GM12875 (cell line): Measurements from ENCODE around the gene TMEM141.

Experiments
- H3K4me3 ChIP-seq: one replicate; pipeline ENCODE4 v1.5.1; 2011; ENCODE audit warnings: low read depth, low read length, control low read depth
- TF ChIP-seq, protein P1 (sequence below): IDR thresholded peaks from 2 replicates; pipeline ENCODE4 v1.5.1; 2011; ENCODE audit warnings: low read depth, mild to moderate bottlenecking, control low read depth, inconsistent platforms, low read length, moderate library complexity, borderline replicate concordance; ENCODE audit not compliant: insufficient read depth

The TMEM141 gene

DNA sequence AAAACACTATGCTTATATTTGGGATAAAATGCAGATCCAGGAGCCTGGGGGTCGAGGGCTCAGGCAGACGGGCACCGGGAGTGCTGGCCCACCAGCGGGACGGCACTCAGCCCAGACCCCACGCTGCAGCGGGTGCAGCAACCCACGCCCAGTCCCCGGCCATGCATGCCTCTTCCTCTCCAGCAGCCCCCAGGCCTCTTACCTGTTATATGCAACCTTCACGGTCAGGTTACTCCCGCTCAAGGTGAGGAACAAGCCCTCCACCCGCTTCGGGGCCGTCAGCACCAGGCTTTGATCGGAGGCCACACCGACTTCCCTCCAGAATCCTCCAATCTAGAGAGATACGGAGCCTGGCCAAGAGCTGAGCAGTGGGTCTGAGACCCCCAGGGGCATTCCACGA is 34.3 kb upstream of the TMEM141 start:
- H3K4me3 ChIP-seq, result no peak overlapping the region
- TF ChIP-seq, protein P1, sequence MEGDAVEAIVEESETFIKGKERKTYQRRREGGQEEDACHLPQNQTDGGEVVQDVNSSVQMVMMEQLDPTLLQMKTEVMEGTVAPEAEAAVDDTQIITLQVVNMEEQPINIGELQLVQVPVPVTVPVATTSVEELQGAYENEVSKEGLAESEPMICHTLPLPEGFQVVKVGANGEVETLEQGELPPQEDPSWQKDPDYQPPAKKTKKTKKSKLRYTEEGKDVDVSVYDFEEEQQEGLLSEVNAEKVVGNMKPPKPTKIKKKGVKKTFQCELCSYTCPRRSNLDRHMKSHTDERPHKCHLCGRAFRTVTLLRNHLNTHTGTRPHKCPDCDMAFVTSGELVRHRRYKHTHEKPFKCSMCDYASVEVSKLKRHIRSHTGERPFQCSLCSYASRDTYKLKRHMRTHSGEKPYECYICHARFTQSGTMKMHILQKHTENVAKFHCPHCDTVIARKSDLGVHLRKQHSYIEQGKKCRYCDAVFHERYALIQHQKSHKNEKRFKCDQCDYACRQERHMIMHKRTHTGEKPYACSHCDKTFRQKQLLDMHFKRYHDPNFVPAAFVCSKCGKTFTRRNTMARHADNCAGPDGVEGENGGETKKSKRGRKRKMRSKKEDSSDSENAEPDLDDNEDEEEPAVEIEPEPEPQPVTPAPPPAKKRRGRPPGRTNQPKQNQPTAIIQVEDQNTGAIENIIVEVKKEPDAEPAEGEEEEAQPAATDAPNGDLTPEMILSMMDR, result no peak

DNA sequence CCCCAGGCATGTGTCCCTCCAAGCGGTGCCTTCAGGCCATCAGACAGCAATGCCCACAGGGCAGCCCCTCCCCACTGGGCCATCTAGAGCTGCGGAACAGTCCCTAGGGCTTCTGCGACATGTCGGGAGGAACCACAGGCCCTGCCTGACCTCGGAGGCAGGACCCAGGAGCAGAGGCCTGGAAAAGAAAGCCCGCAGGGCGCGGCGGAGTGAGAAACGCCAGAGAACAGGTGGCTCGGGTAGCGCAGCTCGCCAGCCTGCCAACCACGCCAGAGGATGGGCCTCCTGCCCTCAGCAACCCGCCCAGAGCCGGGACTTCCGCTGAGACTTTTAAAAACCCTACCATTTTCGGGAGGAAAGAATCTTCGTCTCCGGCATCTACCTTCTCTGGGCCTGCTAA is 33.8 kb upstream of the TMEM141 start:
- no peak overlapping the region for H3K4me3 ChIP-seq
- TF ChIP-seq, protein P1, result no peak

DNA sequence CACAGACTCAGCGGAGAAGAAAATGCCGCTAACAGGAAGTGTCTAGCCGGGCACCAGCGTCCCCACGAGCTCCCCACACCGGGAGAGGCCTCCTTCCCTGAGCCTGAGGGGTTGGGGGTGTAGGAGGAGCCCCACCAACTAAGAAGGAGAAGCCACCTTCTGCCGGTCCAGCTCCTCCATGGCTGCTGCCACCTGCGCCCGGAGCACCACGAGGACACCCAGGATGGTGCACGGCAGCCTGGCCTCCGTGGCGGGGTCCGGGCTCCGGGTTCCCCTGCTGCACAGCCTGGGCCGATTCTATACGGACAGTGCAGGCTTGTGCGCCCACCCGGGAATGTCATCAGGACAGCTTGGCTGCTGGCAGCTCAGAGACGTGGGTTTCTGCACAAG is 33.4 kb upstream of the TMEM141 start:
- H3K4me3 ChIP-seq, result no peak overlapping the region
- TF ChIP-seq, protein P1, result no peak

DNA sequence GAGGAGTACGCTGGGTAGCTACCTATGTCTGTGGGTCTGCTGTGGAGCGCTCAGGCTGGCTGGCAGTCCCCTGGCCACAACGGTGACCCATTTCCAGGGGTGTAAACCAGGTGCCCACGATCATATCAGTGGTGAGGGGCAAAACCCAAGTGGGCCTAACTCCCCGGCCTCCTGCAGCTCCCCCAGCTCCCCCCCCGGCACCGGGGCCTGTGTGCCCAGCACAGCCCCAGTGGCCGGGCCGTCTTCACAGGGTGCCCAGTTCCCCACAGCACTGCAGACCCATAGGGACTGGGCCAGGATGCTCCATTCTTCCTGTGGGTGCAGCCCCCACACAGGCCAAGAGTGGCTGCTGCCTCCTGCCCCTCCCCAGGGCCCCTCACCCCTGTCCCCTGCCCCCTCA is 32.1 kb upstream of the TMEM141 start:
- TF ChIP-seq, protein P1, result no peak
- no peak overlapping the region for H3K4me3 ChIP-seq

DNA sequence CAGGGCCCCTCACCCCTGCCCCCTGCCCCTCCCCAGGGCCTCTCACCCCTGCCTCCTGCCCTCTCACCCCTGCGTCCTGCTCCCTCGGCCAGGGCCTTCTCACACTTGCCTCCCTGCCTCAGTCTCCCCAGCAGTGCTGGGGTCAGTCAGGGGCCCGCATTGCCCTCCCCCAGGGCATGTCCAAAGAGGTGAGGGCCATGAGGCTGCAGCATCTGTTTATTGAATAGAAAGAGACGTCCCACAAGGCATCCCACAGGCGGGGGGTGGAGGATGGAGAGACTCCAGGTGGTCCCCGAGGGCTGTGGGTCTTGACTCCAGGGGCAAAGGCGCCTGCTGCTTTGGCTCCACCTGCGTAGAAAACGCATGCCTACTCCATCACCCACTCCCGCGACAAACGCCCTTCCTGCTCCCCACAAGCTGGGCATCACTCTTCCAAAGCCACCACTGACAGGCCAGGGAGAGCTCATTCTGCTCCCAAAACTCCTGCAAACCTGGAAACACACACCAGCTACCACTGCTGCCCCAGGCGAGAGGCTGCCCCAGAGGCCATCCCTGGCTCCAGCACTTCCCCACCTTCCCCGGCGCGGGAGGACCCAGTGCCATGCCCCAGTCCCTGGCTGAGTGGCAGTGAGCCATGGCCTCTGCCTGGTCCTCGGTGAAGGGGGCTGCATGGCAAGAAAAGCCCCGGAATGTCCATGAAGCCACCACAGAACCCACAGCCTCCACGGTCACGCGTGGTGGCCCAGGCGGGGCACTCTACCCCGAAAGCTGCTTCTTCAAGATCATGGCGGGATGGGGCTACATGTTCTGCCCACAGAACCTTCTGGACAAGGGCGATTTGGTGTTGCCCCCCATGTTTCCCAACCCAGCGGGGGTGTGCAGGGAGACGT is 31.5 kb upstream of the TMEM141 start:
- TF ChIP-seq, protein P1, result no peak
- no peak overlapping the region for H3K4me3 ChIP-seq

DNA sequence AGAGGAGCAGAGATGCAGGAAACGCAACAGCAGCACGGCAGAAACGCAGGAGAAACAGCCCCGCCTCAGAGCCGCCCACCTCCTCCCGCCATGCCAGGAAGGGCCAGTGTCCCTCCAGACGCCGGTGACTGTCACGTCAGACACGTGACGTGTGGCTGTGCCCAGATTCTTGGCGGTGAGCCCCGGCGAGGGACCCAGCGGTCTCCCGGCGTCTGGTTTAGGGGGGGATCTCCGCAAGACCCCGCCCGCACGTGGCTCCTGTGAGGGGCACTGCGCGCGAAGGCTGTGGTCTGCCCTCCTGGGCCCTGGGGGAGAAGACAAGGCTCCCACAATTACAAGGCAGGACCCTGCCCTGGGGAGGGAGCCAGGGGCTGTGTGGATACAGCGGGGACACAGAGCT is 30.7 kb upstream of the TMEM141 start:
- H3K4me3 ChIP-seq, result no peak overlapping the region
- TF ChIP-seq, protein P1, result no peak
